DND-41 (cell line): ENCODE data around the gene KCTD4.
"Not testable (repeated sequence)": the region's sequence is repeated elsewhere in the genome, so short reads cannot be mapped to it uniquely, and the experiment has no call there.

Source experiments
- ATAC-seq: fragments of 200-7000 bp; cut with Tn5 transposase; 3 replicates; pipeline ENCODE4 v1.9.1; 2021; ENCODE audit warnings: low read depth; ENCODE audit not compliant: insufficient read depth
- DNase-seq: peaks from one replicate; pipeline ENCODE4 v3.0.0-alpha.2; 2020
- H2AFZ ChIP-seq: 2 replicates; pipeline ENCODE4 v1.6.0; 2012; ENCODE audit warnings: low read depth, low read length
- H3K27ac ChIP-seq: 2 replicates; pipeline ENCODE4 v1.5.1; 2012; ENCODE audit warnings: low read length, inconsistent platforms
- H3K27me3 ChIP-seq: fragments of 200-600 bp; sonication (generic); 2 replicates; pipeline ENCODE4 v1.6.0; 2012; ENCODE audit warnings: low read length, mild to moderate bottlenecking, inconsistent platforms; ENCODE audit not compliant: insufficient read depth, poor library complexity
- H3K36me3 ChIP-seq: 2 replicates; pipeline ENCODE4 v1.5.1; 2012; ENCODE audit warnings: low read length, inconsistent platforms; ENCODE audit not compliant: insufficient read depth
- H3K4me1 ChIP-seq: 2 replicates; pipeline ENCODE4 v1.5.1; 2012; ENCODE audit warnings: mild to moderate bottlenecking, low read length; ENCODE audit not compliant: insufficient read depth
- H3K4me2 ChIP-seq: 2 replicates; pipeline ENCODE4 v1.6.0; 2012; ENCODE audit warnings: mild to moderate bottlenecking, moderate library complexity, low read length, inconsistent platforms; ENCODE audit not compliant: insufficient read depth
- H3K4me3 ChIP-seq, 2 experiments: fragments of 200-600 bp in 1 of 2; shearing (Covaris generic) in 1 of 2; 2 replicates each; pipeline ENCODE4 v1.5.1; 2012 to 2016; ENCODE audit warnings: inconsistent platforms in 2 of 2, low read length in 2 of 2, mild to moderate bottlenecking in 2 of 2, low read depth in 1 of 2, moderate library complexity in 1 of 2
- H3K79me2 ChIP-seq: 2 replicates; pipeline ENCODE4 v1.6.0; 2012; ENCODE audit warnings: low read length, inconsistent platforms; ENCODE audit not compliant: insufficient read depth
- H3K9ac ChIP-seq: 2 replicates; pipeline ENCODE4 v1.6.0; 2012; ENCODE audit warnings: low read depth, mild to moderate bottlenecking, inconsistent platforms, low read length, moderate library complexity
- H3K9me3 ChIP-seq: 2 replicates; pipeline ENCODE4 v1.5.1; 2012; ENCODE audit warnings: low read length, moderate library complexity, mild to moderate bottlenecking, inconsistent platforms; ENCODE audit not compliant: insufficient read depth, severe bottlenecking
- H4K20me1 ChIP-seq: 2 replicates; pipeline ENCODE4 v1.6.0; 2012; ENCODE audit warnings: low read length; ENCODE audit not compliant: insufficient read depth
- CTCF ChIP-seq: IDR thresholded peaks from 2 replicates; pipeline ENCODE4 v1.5.1; 2012; ENCODE audit warnings: borderline replicate concordance, low read length, moderate library complexity, mild to moderate bottlenecking; ENCODE audit not compliant: poor library complexity, severe bottlenecking; ENCODE audit errors: extremely low read depth
- EZH2 ChIP-seq: IDR thresholded peaks from 3 replicates; pipeline ENCODE4 v1.6.1; 2012; ENCODE audit warnings: borderline replicate concordance, low read depth, mild to moderate bottlenecking, moderate library complexity, low read length, inconsistent platforms; ENCODE audit not compliant: severe bottlenecking

Gene KCTD4

DNA sequence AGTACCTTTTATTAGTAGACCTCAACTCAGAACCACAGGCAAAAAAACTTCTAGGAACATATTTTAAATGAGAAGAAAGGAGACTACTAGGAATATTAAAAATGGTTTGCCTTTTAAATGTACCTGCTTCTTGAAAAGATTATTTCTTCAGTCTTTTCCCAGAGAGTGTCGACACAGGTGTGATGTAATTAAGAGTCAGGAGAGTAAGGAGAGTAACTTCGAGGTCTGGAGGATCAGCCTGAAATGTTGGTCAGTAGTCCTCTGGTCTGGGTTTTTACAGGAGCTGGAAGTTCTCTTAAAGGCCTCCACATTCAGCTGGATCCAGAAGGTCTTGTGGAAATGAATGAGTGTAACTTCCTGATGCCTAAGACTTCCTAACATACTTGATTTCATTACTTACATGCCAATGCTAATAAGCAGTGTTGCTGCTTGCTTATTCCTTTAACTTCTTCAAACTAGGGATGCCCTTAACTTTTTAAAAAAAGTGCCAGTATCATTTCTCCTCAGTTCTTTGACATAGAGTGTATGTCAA lies at the start of gene KCTD4:
Gene KCTD4, minus strand, starts transcription at position 345 of the 532 bp plus-strand sequence. CDS start 6,478 bp downstream, outside the sequence.
- no peak for ATAC-seq
- H3K4me1 ChIP-seq: peaks cover 5% of the 10 kb centered on the region
- no peak within 1 kb of the TSS for H3K4me3 ChIP-seq
- H3K27me3 ChIP-seq: no peaks in the 10 kb centered on the region
- no peak for DNase-seq
- no peaks in the 10 kb centered on the region for H4K20me1 ChIP-seq
- H3K4me2 ChIP-seq: no peak within 1 kb of the TSS
- no peaks in the 10 kb centered on the region for H3K36me3 ChIP-seq
- no peak within 1 kb of the TSS for H3K9ac ChIP-seq
- TF ChIP-seq CTCF: no peak
- no peak for TF ChIP-seq EZH2
- no peak within 1 kb of the TSS for H2AFZ ChIP-seq
- H3K79me2 ChIP-seq: 0 out of 2 replicates have a peak, but pooled peaks cover 2% of the 10 kb centered on the region
- H3K9me3 ChIP-seq: no peaks in the 10 kb centered on the region
- no peak within 1 kb of the TSS for H3K27ac ChIP-seq

DNA sequence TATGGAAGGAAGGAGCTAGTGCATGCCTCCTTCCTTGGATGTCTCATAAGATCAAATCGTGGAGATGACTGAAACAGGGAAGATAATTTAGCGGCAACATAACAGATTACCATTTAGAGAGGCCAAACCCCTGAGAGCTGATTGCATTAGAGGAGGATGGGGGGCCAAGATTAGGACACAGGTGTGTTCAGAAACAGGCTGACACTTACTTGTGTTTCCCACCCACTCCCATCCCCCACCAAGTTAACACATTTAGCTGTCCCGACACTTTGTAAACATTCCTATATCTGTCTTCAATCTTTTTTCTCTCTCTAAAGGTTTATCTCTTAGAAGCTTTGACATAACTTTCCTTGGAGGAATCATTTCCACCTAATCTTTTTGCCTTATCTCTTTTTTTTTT lies 48.8 kb upstream of the KCTD4 start:
- Histone ChIP-seq H2AFZ (no peak overlapping the region), H3K27me3 (no peaks in the 10 kb centered on the region), H3K27ac (no peak overlapping the region), H3K4me1 (no peaks in the 10 kb centered on the region), H3K4me3 (no peak overlapping the region), H3K36me3 (peaks cover 13% of the 10 kb centered on the region; the same call in 1 of the 2 replicates), H3K4me2 (no peak overlapping the region), H4K20me1 (no peaks in the 10 kb centered on the region), H3K79me2 (0 out of 2 replicates have a peak, but pooled peaks cover 2% of the 10 kb centered on the region), H3K9ac (no peak overlapping the region), H3K9me3 (no peaks in the 10 kb centered on the region)
- no peak for TF ChIP-seq CTCF
- TF ChIP-seq EZH2: no peak
- DNase-seq (no peak), ATAC-seq (no peak)

DNA sequence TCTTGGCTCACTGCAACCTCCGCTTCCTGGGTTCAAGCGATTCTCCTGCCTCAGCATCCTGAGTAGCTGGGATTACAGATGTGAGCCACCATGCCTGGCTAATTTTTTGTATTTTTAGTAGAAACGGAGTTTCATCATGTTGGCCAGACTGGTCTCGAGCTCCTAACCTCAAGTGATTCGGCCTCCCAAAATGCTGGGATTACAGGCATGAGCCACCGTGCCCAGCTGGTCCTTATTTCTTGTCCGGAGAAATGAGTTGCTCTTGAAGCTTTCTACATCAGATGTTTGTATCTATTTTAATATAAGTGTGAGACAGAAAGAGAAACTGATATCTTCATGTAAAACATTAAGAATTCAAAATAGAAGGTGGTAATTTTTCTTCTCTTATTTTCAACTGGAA lies 43.9 kb upstream of the KCTD4 start:
- DNase-seq, H3K79me2 ChIP-seq, ATAC-seq, H3K27me3 ChIP-seq, H3K36me3 ChIP-seq, H3K27ac ChIP-seq, H3K4me2 ChIP-seq, H4K20me1 ChIP-seq, H3K9ac ChIP-seq, H3K4me1 ChIP-seq, H3K9me3 ChIP-seq, H2AFZ ChIP-seq, H3K4me3 ChIP-seq: not testable (repeated sequence)

DNA sequence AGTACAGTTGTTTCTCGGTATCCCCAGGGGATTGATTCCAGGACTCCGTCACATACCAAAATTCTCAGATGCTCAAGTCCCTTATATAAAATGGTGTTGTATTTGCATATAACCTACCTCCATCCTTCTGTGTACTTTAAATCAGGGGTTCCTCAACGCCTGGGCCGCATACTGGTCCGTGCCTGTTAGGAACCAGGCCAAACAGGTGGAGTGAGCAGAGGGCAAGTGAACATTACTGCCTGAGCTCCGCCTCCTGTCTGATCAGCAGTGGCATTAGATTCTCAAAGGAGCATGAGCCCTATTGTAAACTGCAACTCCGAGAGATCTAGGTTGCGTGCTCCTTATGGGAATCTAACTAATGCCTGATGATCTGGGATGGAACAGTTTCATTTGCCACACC lies 42.2 kb upstream of the KCTD4 start:
- Histone ChIP-seq H3K9me3 (no peaks in the 10 kb centered on the region), H3K4me2 (no peak overlapping the region), H3K4me1 (no peaks in the 10 kb centered on the region), H3K4me3 (no peak overlapping the region), H4K20me1 (no peaks in the 10 kb centered on the region), H3K27ac (no peak overlapping the region), H3K79me2 (no peaks in the 10 kb centered on the region), H3K36me3 (no peaks in the 10 kb centered on the region), H3K9ac (no peak overlapping the region), H2AFZ (no peak overlapping the region), H3K27me3 (no peaks in the 10 kb centered on the region)
- TF ChIP-seq EZH2: no peak
- TF ChIP-seq CTCF: no peak
- ATAC-seq: no peak
- DNase-seq: no peak
